Measurements from ENCODE around the gene FMO2. TPM values are rescaled to one million over a fixed set of nuclear protein-coding genes. Genes with fewer than 3 reads are reported as not detected.

Gene FMO2
- polyA plus RNA-seq, 3 donors from 2014 or later, result not detected

GRCh38 chr1:171248302-171248701, 63.2 kb downstream of the FMO2 start, which contains the start of gene FMO1:
Gene FMO1 (plus strand): TSS chr1:171248494. CDS start chr1:171258088, 9,594 bp downstream.
- H3K27ac Mint-ChIP-seq, result no peak within 1 kb of the TSS
- DNase-seq, result no peak
- peaks cover 7 to 12% of the 10 kb centered on the region in 2 donors for H3K4me1 Mint-ChIP-seq
- no peak within 1 kb of the TSS for H3K4me3 Mint-ChIP-seq
- H3K36me3 Mint-ChIP-seq, result no peaks in the 10 kb centered on the region
- H3K9me3 Mint-ChIP-seq, result no peaks in the 10 kb centered on the region
- H3K27me3 Mint-ChIP-seq (ENCODE audit: low read depth in 3 of 3), result peaks cover 7 to 27% (median 12%) of the 10 kb centered on the region in 3 donors

GRCh38 chr1:171248841-171249240, 63.7 kb downstream of the FMO2 start:
- peaks cover 7 to 12% of the 10 kb centered on the region in 2 donors for H3K4me1 Mint-ChIP-seq
- no peak overlapping the region for H3K4me3 Mint-ChIP-seq
- H3K9me3 Mint-ChIP-seq, result no peaks in the 10 kb centered on the region
- no peaks in the 10 kb centered on the region for H3K36me3 Mint-ChIP-seq
- H3K27me3 Mint-ChIP-seq (ENCODE audit: low read depth in 3 of 3), result peaks cover 6 to 27% (median 12%) of the 10 kb centered on the region in 3 donors
- DNase-seq, result no peak
- no peak overlapping the region for H3K27ac Mint-ChIP-seq

- DNase-seq, result no peak
- Mint-ChIP-seq H3K9me3 (no peaks in the 10 kb centered on the region), H3K36me3 (no peaks in the 10 kb centered on the region), H3K4me1 (peaks cover 7 to 12% of the 10 kb centered on the region in 2 donors), H3K27ac (no peak overlapping the region), H3K4me3 (no peak overlapping the region), H3K27me3 (ENCODE audit: low read depth in 3 of 3) (peaks cover 7 to 27% (median 12%) of the 10 kb centered on the region in 3 donors)
Measured at GRCh38 chr1:171250263-171250662, 65.2 kb downstream of the FMO2 start.

GRCh38 chr1:171251042-171251951, 66.2 kb downstream of the FMO2 start:
- Mint-ChIP-seq H3K9me3 (no peaks in the 10 kb centered on the region), H3K27me3 (ENCODE audit: low read depth in 3 of 3) (peaks cover 5 to 30% (median 12%) of the 10 kb centered on the region in 3 donors), H3K4me3 (peak overlapping the region in 4 of 5 donors; percentile 66 to 77 (median 74)), H3K4me1 (peaks cover 7 to 12% of the 10 kb centered on the region in 2 donors), H3K36me3 (no peaks in the 10 kb centered on the region), H3K27ac (no peak overlapping the region)
- no peak for DNase-seq

GRCh38 chr1:171251952-171252300, 66.8 kb downstream of the FMO2 start:
- no peaks in the 10 kb centered on the region for H3K36me3 Mint-ChIP-seq
- peak overlapping the region in 2 of 5 donors; percentile 77 for H3K4me3 Mint-ChIP-seq
- H3K9me3 Mint-ChIP-seq, result no peaks in the 10 kb centered on the region
- H3K27ac Mint-ChIP-seq, result no peak overlapping the region
- peaks cover 7 to 12% of the 10 kb centered on the region in 2 donors for H3K4me1 Mint-ChIP-seq
- DNase-seq, result no peak
- H3K27me3 Mint-ChIP-seq (ENCODE audit: low read depth in 3 of 3), result peaks cover 5 to 33% (median 12%) of the 10 kb centered on the region in 3 donors

GRCh38 chr1:171252482-171252881, 67.4 kb downstream of the FMO2 start:
- DNase-seq, result no peak
- peak overlapping the region in 3 of 5 donors; percentile 42 to 60 (median 50) for H3K4me3 Mint-ChIP-seq
- no peak overlapping the region for H3K27ac Mint-ChIP-seq

GRCh38 chr1:171254859-171255258, 69.8 kb downstream of the FMO2 start:
- no peak overlapping the region for H3K27ac Mint-ChIP-seq
- H3K4me1 Mint-ChIP-seq, result peaks cover 7 to 12% of the 10 kb centered on the region in 2 donors
- H3K9me3 Mint-ChIP-seq, result no peaks in the 10 kb centered on the region
- no peak for DNase-seq
- no peaks in the 10 kb centered on the region for H3K36me3 Mint-ChIP-seq
- no peak overlapping the region for H3K4me3 Mint-ChIP-seq
- peaks cover 3 to 30% (median 5%) of the 10 kb centered on the region in 3 donors for H3K27me3 Mint-ChIP-seq (ENCODE audit: low read depth in 3 of 3)

More at GRCh38 chr1:171252482-171252881, 67.4 kb downstream of the FMO2 start:
- H3K9me3 Mint-ChIP-seq, result no peaks in the 10 kb centered on the region
- peaks cover 7 to 12% of the 10 kb centered on the region in 2 donors for H3K4me1 Mint-ChIP-seq
- H3K27me3 Mint-ChIP-seq (ENCODE audit: low read depth in 3 of 3), result peaks cover 5 to 32% (median 11%) of the 10 kb centered on the region in 3 donors
- no peaks in the 10 kb centered on the region for H3K36me3 Mint-ChIP-seq

- no peak for DNase-seq
- Mint-ChIP-seq H3K27ac (no peak overlapping the region), H3K9me3 (no peaks in the 10 kb centered on the region), H3K4me3 (no peak overlapping the region), H3K27me3 (ENCODE audit: low read depth in 3 of 3) (peaks cover 3 to 19% (median 5%) of the 10 kb centered on the region in 3 donors), H3K4me1 (peaks cover 2 to 12% of the 10 kb centered on the region in 2 donors), H3K36me3 (no peaks in the 10 kb centered on the region)
Measured at GRCh38 chr1:171256940-171257606, 72.0 kb downstream of the FMO2 start.

- no peak for DNase-seq
- Mint-ChIP-seq H3K4me1 (peaks cover 0 to 7% of the 10 kb centered on the region in 2 donors), H3K4me3 (no peak overlapping the region), H3K27me3 (ENCODE audit: low read depth in 3 of 3) (peaks cover 2 to 15% (median 3%) of the 10 kb centered on the region in 3 donors), H3K9me3 (no peaks in the 10 kb centered on the region), H3K36me3 (no peaks in the 10 kb centered on the region), H3K27ac (no peak overlapping the region)
Measured at GRCh38 chr1:171257607-171258076, 72.5 kb downstream of the FMO2 start.

- Mint-ChIP-seq H3K27me3 (ENCODE audit: low read depth in 3 of 3) (peaks cover 0 to 10% (median 2%) of the 10 kb centered on the region in 3 donors), H3K4me1 (no peaks in the 10 kb centered on the region)
Measured at GRCh38 chr1:171258429-171258828, 73.3 kb downstream of the FMO2 start.

GRCh38 chr1:171258943-171259342, 73.8 kb downstream of the FMO2 start:
- DNase-seq, result no peak
- H3K36me3 Mint-ChIP-seq, result no peaks in the 10 kb centered on the region
- H3K4me1 Mint-ChIP-seq, result no peaks in the 10 kb centered on the region
- H3K27me3 Mint-ChIP-seq (ENCODE audit: low read depth in 3 of 3), result peaks cover 0 to 11% (median 2%) of the 10 kb centered on the region in 3 donors
- no peak overlapping the region for H3K27ac Mint-ChIP-seq
- no peak overlapping the region for H3K4me3 Mint-ChIP-seq
- H3K9me3 Mint-ChIP-seq, result no peaks in the 10 kb centered on the region

More at GRCh38 chr1:171258429-171258828, 73.3 kb downstream of the FMO2 start:
- no peak overlapping the region for H3K27ac Mint-ChIP-seq
- no peaks in the 10 kb centered on the region for H3K36me3 Mint-ChIP-seq
- no peak overlapping the region for H3K4me3 Mint-ChIP-seq
- no peak for DNase-seq
- H3K9me3 Mint-ChIP-seq, result no peaks in the 10 kb centered on the region
